ENCODE results near the gene ZNF260.
A peak's percentile ranks its signal among the peaks of the same experiment; 100 is the strongest.
"Not testable (repeated sequence)": the region's sequence is repeated elsewhere in the genome, so short reads cannot be mapped to it uniquely, and the experiment has no call there.

Gene ZNF260

DNA sequence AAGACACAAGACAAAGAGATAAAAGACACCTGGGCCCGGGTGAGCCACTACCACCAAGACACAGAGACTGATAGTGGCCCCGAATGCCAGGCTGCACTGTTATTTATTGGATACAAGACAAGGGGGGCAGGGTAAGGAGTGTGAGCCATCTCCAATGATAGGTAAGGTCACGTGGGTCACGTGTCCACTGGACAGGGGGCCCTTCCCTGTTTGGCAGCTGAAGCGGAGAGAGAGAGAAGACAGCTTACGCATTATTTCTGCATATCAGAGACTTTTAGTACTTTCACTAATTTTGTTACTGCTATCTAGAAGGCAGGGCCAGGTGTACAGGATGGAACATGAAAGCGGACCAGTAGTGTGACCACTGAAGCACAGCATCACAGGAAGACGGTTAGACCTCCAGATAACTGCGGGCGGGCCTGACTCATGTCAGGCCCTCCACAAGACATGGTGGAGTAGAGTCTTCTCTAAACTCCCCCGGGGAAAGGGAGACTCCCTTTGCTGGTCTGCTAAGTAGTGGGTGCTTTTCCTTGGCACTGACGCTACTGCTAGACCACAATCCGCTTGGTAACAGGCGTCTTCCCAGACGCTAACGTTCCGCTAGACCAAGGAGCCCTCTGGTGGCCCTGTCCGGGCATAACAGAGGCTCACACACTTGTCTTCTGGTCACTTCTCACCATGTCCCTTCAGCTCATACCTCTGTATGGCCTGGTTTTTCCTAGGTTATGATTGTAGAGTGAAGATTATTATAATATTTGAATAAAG, 35.2 kb downstream of the ZNF260 start:
- not testable (repeated sequence) for H3K27ac ChIP-seq, H3K4me3 ChIP-seq

DNA sequence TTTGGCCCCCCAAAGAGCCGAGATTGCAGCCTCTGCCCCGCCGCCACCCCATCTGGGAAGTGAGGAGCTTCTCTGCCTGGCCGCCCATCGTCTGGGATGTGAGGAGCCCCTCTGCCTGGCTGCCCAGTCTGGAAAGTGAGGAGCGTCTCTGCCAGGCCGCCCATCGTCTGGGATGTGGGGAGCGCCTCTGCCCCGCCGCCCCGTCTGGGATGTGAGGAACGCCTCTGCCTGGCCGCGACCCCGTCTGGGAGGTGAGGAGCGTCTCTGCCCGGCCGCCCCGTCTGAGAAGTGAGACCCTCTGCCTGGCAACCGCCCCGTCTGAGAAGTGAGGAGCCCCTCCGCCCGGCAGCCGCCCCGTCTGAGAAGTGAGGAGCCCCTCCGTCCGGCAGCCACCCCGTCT, 37.2 kb downstream of the ZNF260 start:
- not testable (repeated sequence) for H3K4me3 ChIP-seq
- peak overlapping the region in 2 of 21 experiments; percentile 44 to 94 for H3K27ac ChIP-seq

DNA sequence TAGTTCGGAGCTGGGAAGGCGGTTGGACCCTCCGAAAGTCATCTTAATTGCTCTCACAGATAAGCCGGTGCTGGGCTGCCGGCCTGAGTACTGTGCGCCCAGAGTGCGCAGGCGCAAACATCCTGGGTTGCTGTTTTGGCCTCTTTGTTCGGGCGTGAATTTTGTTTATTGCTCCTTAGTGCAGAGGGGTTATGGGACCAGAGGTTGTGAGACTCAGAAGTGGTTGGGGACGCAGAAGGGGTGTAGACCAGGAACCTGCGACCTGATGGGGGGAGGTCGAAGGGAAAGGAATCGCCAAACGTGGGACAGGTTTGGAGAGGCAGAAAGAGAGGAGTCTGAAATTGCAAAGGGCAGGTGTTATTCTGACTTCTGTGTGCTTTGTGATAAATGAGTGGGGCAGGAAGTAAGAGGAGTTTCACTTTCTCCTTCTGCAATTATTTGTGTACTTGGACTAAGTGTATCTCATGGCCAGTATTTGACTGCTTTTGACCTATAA, 38.1 kb downstream of the ZNF260 start:
- peak overlapping the region; percentile 80 to 98 (median 96) for H3K27ac ChIP-seq

DNA sequence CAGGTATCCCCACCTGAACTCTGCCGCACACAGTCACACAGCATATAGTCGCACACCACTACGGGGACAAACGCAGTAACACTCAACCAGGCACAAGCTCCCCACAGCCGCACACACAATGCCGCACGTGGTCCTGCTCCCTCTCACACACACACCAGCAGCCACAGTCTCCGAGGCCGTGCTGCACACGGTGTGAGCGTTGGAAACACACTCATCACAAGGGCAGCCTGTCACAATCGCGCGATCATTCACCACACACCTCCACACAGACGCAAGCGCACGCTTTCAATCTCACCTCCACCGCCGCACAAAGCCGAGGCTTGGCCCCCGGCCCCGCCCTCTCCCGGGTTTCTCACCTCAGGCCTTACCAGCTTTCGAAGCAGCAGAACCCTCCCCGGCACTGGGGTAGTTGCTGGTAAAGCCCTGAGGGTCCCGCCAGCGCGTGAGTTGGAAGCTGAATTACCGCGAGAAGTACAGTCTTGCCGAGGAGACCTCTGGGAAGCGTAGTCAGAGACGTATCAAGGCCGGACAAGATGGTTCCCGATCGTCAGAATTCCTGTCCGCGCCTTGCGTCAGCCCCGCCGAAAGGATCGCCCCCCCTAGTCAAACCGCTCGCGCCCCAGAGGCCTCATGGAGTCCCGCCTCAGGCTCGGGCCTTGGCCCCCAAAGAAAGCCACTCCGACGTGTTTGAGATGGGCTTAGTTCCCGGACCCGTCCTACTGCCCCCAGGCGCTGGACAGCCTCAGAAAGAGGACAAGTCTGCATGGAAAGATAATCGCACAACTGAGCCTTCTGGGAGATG, 38.8 kb downstream of the ZNF260 start, which contains the start of gene ZNF566:
TSS of gene ZNF566 (minus strand) at position 444 of the 802 bp plus-strand sequence. CDS start 13,004 bp downstream, outside the sequence.
- peak within 1 kb of the TSS; percentile 80 to 98 (median 96) for H3K27ac ChIP-seq
- peak within 1 kb of the TSS; percentile 59 to 80 (median 67) for H3K4me3 ChIP-seq

More for the DNA sequence above, 38.1 kb downstream of the ZNF260 start:
- H3K4me3 ChIP-seq = peak overlapping the region; percentile 59 to 80 (median 67)

DNA sequence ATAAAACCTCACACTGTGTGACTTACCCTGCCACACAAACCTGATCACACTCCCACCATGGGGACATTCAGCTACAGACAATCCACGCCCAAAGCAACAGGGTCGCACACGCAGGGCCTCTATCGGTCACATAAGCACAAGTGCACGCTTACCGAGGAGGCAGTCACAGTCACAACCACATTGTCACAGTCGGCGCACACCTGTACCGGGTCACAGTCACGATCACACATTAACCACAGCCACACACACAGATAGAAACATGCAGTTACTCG, 39.3 kb downstream of the ZNF260 start:
- peak overlapping the region in 20 of 21 experiments; percentile 80 to 98 (median 96) for H3K27ac ChIP-seq
- peak overlapping the region; percentile 59 to 80 (median 67) for H3K4me3 ChIP-seq

DNA sequence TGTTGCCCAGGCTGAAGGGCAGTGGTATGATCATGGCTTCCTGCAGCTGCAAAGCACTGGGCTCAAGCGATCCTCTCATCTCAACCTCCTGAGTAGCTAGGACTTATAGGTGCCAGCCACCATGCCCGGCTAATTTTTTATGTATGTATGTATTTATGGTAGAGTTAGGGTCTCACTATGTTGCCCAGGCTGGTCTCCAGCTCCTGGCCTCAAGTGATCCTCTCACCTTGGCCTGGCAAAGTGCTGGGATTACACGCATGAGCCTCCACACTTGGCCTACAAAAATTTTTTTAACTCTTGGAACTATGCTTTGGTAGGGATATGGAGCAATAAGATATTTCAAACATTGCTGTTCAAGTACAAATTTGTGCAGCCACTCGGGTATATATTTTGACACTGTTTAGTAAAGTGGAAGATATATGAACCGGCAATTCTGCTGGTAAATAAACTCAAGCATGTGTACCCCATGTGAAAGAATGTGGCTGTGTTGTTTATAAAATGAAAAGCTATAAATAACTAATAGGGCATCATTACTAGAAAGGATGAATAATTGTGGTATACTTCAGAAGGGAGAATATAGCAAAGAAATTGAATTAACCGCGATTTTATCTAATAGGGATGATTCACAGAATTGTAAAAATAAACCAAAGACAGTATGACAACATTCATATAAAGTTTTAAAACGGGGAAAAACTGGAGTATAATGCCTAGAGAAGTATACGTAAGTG, 39.8 kb downstream of the ZNF260 start:
- Histone ChIP-seq H3K27ac (peak overlapping the region in 18 of 21 experiments; percentile 14 to 98 (median 96)), H3K4me3 (peak overlapping the region; percentile 59 to 80 (median 67))

DNA sequence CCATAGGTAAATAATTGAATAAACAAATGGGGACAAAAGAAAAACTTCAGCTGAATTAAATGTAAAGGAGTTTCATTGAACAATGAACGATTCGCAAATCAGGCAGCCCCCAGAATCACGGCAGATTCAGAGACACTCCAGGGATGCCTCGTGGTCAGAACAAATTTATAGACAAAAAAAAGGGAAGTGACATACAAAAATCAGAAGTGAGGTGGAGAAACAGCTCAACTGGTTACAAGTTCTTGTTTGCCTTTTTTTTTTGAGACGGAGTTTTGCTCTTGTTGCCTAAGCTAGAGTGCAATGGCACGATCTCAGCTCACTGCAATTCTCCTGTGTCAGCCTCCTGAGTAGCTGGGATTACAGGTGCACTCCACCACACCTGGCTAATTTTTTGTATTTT, 44.4 kb downstream of the ZNF260 start:
- no peak overlapping the region for H3K27ac ChIP-seq
- no peak overlapping the region for H3K4me3 ChIP-seq

DNA sequence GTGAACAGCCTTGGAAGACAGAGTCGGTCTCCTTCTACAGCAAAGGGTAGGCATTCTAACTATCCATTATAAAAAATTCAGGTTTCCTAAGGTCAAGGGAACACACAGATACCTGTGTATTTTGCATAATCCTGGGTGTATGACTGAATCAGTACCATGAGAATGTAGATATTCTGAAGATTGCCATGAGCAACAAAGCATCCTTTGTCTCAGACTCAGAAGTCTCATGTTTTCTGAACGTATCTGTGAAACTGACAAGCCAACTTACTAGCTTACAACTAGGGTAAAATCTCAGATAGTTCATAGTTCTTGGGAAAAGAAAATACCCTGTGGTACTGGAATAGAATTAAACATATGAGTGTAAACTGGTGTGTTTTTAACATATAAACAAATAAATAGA, 45.2 kb downstream of the ZNF260 start:
- Histone ChIP-seq H3K27ac (no peak overlapping the region), H3K4me3 (no peak overlapping the region)
